Activated B cell treated with CpG ODN at 0.5 μM for 24 hours (primary cell): ENCODE results near the gene BICC1. TPM values are rescaled to one million over a fixed set of nuclear protein-coding genes. Genes with fewer than 3 reads are reported as not detected.

Source experiments
- ATAC-seq: fragments of 200-7000 bp; cut with Tn5 transposase; one replicate; pipeline ENCODE4 v1.10.0; 2021; ENCODE audit warnings: low read depth, mild to moderate bottlenecking, moderate library complexity
- CTCF ChIA-PET: fragments of 350-600 bp; sonication (Branson Sonifier 250); formaldehyde crosslinking; loops from one replicate; lab custom pipeline; 2021; ENCODE audit warnings: antibody characterized with exemption; lab: Charles Lee
- POLR2A ChIA-PET: fragments of 350-600 bp; sonication (Branson Sonifier 250); formaldehyde crosslinking; loops from one replicate; lab custom pipeline; 2021; ENCODE audit warnings: antibody characterized with exemption; lab: Charles Lee
- DNase-seq: peaks from one replicate; pipeline ENCODE4 v3.0.0; 2022
- H3K27ac Mint-ChIP-seq: one replicate; pipeline ENCODE4 v1.8.0; 2020; ENCODE audit warnings: mixed read lengths
- H3K27me3 Mint-ChIP-seq: one replicate; pipeline ENCODE4 v1.8.0; 2021; ENCODE audit warnings: mixed read lengths
- H3K36me3 Mint-ChIP-seq: one replicate; pipeline ENCODE4 v1.8.0; 2021; ENCODE audit warnings: low read depth, mixed read lengths
- H3K4me1 Mint-ChIP-seq: one replicate; pipeline ENCODE4 v1.8.0; 2021; ENCODE audit warnings: mixed read lengths
- H3K4me3 Mint-ChIP-seq: one replicate; pipeline ENCODE4 v1.8.0; 2020; ENCODE audit warnings: mild to moderate bottlenecking, mixed read lengths
- H3K9me3 Mint-ChIP-seq: one replicate; pipeline ENCODE4 v1.8.0; 2020; ENCODE audit warnings: mixed read lengths
- CTCF ChIP-seq: fragments of 200-600 bp; IDR thresholded peaks from one replicate; pipeline ENCODE4 v1.8.0; 2022; ENCODE audit warnings: antibody characterized with exemption, mild to moderate bottlenecking
- intact Hi-C: fragments of 100-400 bp; cut with micrococcal nuclease; formaldehyde crosslinking; loops from one replicate; pipeline ENCODE4 v1.15.1; 2024
- total RNA-seq: library from RNA; stranded (reverse); gene quantifications from 2 replicates; pipeline ENCODE4 v1.2.3, GENCODE V29; 2022

Gene BICC1
- total RNA-seq, 1 donor from 2014 or later = not detected

GRCh38 chr10:58827381-58827780, 314.7 kb downstream of the BICC1 start:
- TF ChIP-seq CTCF = no peak
- no peaks in the 10 kb centered on the region for H3K4me1 Mint-ChIP-seq
- no peak for DNase-seq
- no peak overlapping the region for H3K27ac Mint-ChIP-seq
- H3K27me3 Mint-ChIP-seq = no peaks in the 10 kb centered on the region
- POLR2A ChIA-PET = no interaction called here
- ATAC-seq = no peak
- H3K4me3 Mint-ChIP-seq = no peak overlapping the region
- intact Hi-C loops = no loop called here
- no peaks in the 10 kb centered on the region for H3K9me3 Mint-ChIP-seq
- H3K36me3 Mint-ChIP-seq = no peaks in the 10 kb centered on the region
- CTCF ChIA-PET = no interaction called here

GRCh38 chr10:58829839-58830238, 317.2 kb downstream of the BICC1 start:
- no peak for TF ChIP-seq CTCF
- Mint-ChIP-seq H3K9me3 (no peaks in the 10 kb centered on the region), H3K27ac (no peak overlapping the region), H3K27me3 (no peaks in the 10 kb centered on the region), H3K4me1 (no peaks in the 10 kb centered on the region), H3K36me3 (no peaks in the 10 kb centered on the region), H3K4me3 (no peak overlapping the region)
- CTCF ChIA-PET = no interaction called here
- ATAC-seq (no peak), DNase-seq (no peak)
- intact Hi-C loops = no loop called here
- POLR2A ChIA-PET = no interaction called here

GRCh38 chr10:58830697-58831096, 318.0 kb downstream of the BICC1 start:
- DNase-seq (no peak), ATAC-seq (no peak)
- ChIA-PET POLR2A (no interaction called here), CTCF (no interaction called here)
- intact Hi-C loops = no loop called here
- no peaks in the 10 kb centered on the region for H3K4me1 Mint-ChIP-seq
- H3K27ac Mint-ChIP-seq = no peak overlapping the region
- H3K36me3 Mint-ChIP-seq = no peaks in the 10 kb centered on the region
- H3K4me3 Mint-ChIP-seq = no peak overlapping the region
- no peaks in the 10 kb centered on the region for H3K9me3 Mint-ChIP-seq
- no peaks in the 10 kb centered on the region for H3K27me3 Mint-ChIP-seq
- no peak for TF ChIP-seq CTCF

DNA sequence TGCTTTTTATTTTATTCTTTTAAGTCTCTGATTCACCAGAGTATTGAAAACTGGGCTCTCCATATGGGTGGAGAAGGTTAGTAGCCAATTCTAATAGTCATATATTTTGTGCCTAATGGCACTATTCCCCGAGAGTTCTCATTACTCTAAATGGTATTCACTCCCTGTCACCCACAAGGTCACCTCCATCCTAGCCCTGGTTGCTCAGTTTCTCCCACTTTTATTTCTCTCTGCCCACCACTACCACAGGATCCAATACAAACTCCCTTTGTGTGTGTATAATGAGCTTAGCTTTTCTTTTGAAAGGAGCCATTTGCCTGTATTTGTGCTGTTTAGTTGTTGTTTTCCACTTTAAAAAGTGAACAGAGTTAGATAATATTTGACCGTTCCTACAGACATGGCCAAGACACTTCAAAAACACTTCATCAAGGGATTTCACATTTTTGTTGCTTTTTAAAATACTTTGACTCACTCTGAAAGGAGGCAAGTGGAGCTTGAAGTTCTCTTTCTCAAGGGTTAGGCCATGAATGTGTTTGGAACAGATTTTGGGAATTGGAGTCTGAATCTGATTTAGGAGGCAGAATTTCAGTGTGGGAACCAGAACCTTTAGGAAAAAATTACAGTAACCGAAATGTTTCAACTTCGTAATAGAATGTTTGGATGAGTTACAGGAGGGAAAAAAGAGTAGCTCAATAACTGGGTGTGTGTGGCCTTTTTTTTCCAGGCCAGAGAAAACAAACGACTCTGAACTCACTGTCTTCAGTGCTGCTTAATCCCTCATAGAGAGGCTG, 321.3 kb downstream of the BICC1 start:
- POLR2A ChIA-PET = no interaction called here

More for the DNA sequence above, 321.3 kb downstream of the BICC1 start:
- ATAC-seq (no peak), DNase-seq (no peak)
- no peak overlapping the region for H3K4me3 Mint-ChIP-seq
- no peak for TF ChIP-seq CTCF
- H3K27ac Mint-ChIP-seq = no peak overlapping the region
- CTCF ChIA-PET = no interaction called here
- intact Hi-C loops = no loop called here
- no peaks in the 10 kb centered on the region for H3K36me3 Mint-ChIP-seq
- no peaks in the 10 kb centered on the region for H3K27me3 Mint-ChIP-seq
- H3K9me3 Mint-ChIP-seq = no peaks in the 10 kb centered on the region
- no peaks in the 10 kb centered on the region for H3K4me1 Mint-ChIP-seq
